Sciatic nerve (tissue), 1 donor: ENCODE data around the gene GFM1. TPM values are rescaled to one million over a fixed set of nuclear protein-coding genes. Genes with fewer than 3 reads are reported as not detected.

Experiments
- total RNA-seq: library from RNA; stranded (reverse); fragmentation: NEBNext Ultra II Directional; extraction: Animal tissue kit (Norgen Biotek cat#: 25700); gene quantifications from one replicate; pipeline ENCODE4 v1.2.1, GENCODE V29; 2021
- donor health status: DM: no; HTN: no; CAD: no.

Gene GFM1
- total RNA-seq, 1 donor from 2014 or later = 41.2 TPM

Other genes with a start within 250 kb of the GFM1 start
- 21.1 TPM for gene MLF1, start 73.3 kb upstream of the GFM1 start, total RNA-seq
- gene LXN, start 28.1 kb downstream of the GFM1 start, total RNA-seq = 24.9 TPM
- 264 TPM for gene RARRES1, start 87.9 kb downstream of the GFM1 start, total RNA-seq
- gene MFSD1, start 157.5 kb downstream of the GFM1 start, total RNA-seq = 54.6 TPM